OCI-LY7 (cell line): Measurements from ENCODE around the gene GTF2B. TPM values are rescaled to one million over a fixed set of nuclear protein-coding genes. Genes with fewer than 3 reads are reported as not detected.
"Not testable (repeated sequence)": the region's sequence is repeated elsewhere in the genome, so short reads cannot be mapped to it uniquely, and the experiment has no call there.

Experiments
- BruUV-seq: library from RNA; stranded (reverse); fragments of 400-500 nt; replicated peaks from 2 replicates; lab custom pipeline; 2021; lab: Mats Ljungman, UMichigan
- CTCF ChIA-PET: fragments of 300-600 bp; sonication (Branson Sonifier 250); formaldehyde crosslinking; loops from one replicate; lab custom pipeline; 2022; ENCODE audit warnings: antibody characterized with exemption; ENCODE audit not compliant: unreplicated experiment; lab: Charles Lee
- POLR2A ChIA-PET: fragments of 300-600 bp; sonication (Branson Sonifier 250); formaldehyde crosslinking; loops from one replicate; lab custom pipeline; 2022; ENCODE audit warnings: antibody characterized with exemption; lab: Charles Lee
- DNase-seq: peaks from one replicate; pipeline ENCODE4 v3.0.0-alpha.2; 2015; ENCODE audit warnings: low spot score
- H2AFZ ChIP-seq: fragments of 200-600 bp; sonication (generic), shearing (Covaris generic); 2 replicates; pipeline ENCODE4 v1.6.1; 2014; ENCODE audit warnings: mild to moderate bottlenecking, antibody characterized with exemption, low read length, moderate library complexity
- H3K27ac ChIP-seq: fragments of 200-600 bp; sonication (generic); 2 replicates; pipeline ENCODE4 v1.5.1; 2014; ENCODE audit warnings: mixed run types, low read depth, mild to moderate bottlenecking, moderate library complexity, low read length, inconsistent platforms; ENCODE audit not compliant: poor library complexity, severe bottlenecking
- H3K36me3 ChIP-seq: fragments of 200-600 bp; sonication (generic); 2 replicates; pipeline ENCODE4 v1.6.1; 2014; ENCODE audit warnings: mild to moderate bottlenecking, antibody characterized with exemption, low read length, moderate library complexity, mixed read lengths; ENCODE audit not compliant: insufficient read depth
- H3K4me1 ChIP-seq: fragments of 200-600 bp; sonication (generic); 2 replicates; pipeline ENCODE4 v1.5.1; 2014; ENCODE audit warnings: mild to moderate bottlenecking, low read length; ENCODE audit not compliant: insufficient read depth, poor library complexity, severe bottlenecking
- H3K4me2 ChIP-seq: fragments of 200-600 bp; sonication (generic); 2 replicates; pipeline ENCODE4 v1.6.1; 2014; ENCODE audit warnings: mild to moderate bottlenecking, low read length
- H3K4me3 ChIP-seq: fragments of 200-600 bp; sonication (generic); 2 replicates; pipeline ENCODE4 v1.5.1; 2014; ENCODE audit warnings: mild to moderate bottlenecking, low read depth, low read length; ENCODE audit not compliant: poor library complexity, severe bottlenecking
- H3K79me2 ChIP-seq: fragments of 200-600 bp; sonication (generic); 2 replicates; pipeline ENCODE4 v1.6.1; 2016; ENCODE audit warnings: low read depth, mild to moderate bottlenecking, low read length, moderate library complexity, mixed read lengths; ENCODE audit not compliant: insufficient read depth
- H3K9me2 ChIP-seq: fragments of 200-600 bp; sonication (generic); 2 replicates; pipeline ENCODE4 v1.6.1; 2016; ENCODE audit warnings: mild to moderate bottlenecking, low read length, mixed read lengths; ENCODE audit not compliant: insufficient read depth
- H3K9me3 ChIP-seq: fragments of 200-600 bp; sonication (generic); 2 replicates; pipeline ENCODE4 v1.6.1; 2014; ENCODE audit warnings: mild to moderate bottlenecking, mixed run types, low read length, mixed read lengths
- H4K20me1 ChIP-seq: fragments of 200-600 bp; sonication (generic); 2 replicates; pipeline ENCODE4 v1.6.1; 2014; ENCODE audit warnings: mild to moderate bottlenecking, antibody characterized with exemption, low read length, moderate library complexity, mixed read lengths; ENCODE audit not compliant: insufficient read depth
- CTCF ChIP-seq: fragments of 200-600 bp; sonication (generic); conservative IDR thresholded peaks from 2 replicates; pipeline ENCODE4 v1.5.1; 2014; ENCODE audit warnings: mild to moderate bottlenecking, antibody characterized with exemption, low read length, moderate library complexity, mixed read lengths
- EZH2phosphoT487 ChIP-seq: fragments of 200-600 bp; sonication (generic); IDR thresholded peaks from 2 replicates; pipeline ENCODE4 v1.6.1; 2018; ENCODE audit warnings: low read depth, borderline replicate concordance, mild to moderate bottlenecking, mixed run types, antibody characterized with exemption, low read length, moderate library complexity, mixed read lengths
- intact Hi-C: fragments of 100-400 bp; cut with micrococcal nuclease; formaldehyde crosslinking; loops from one replicate; pipeline ENCODE4 v1.10.0; 2022; ENCODE audit not compliant: unreplicated experiment
- total RNA-seq, 2 experiments: library from RNA; depleted of rRNA in 1 of 2; stranded (reverse); fragments of >200 nt in 1 of 2; shearing (Covaris generic) in 1 of 2; gene quantifications; 2 replicates each; pipeline ENCODE4 v1.2.3, GENCODE V29; 2014 to 2022

GTF2B gene
- total RNA-seq, 2 experiments from 2014 or later: 28.9 to 40.3 TPM

- no peaks in the 10 kb centered on the region for H3K79me2 ChIP-seq
- no peaks in the 10 kb centered on the region for H4K20me1 ChIP-seq
- POLR2A ChIA-PET: no interaction called here
- H2AFZ ChIP-seq: no peak overlapping the region
- H3K36me3 ChIP-seq: peaks cover 22% of the 10 kb centered on the region; the same call in 1 of the 2 replicates
- TF ChIP-seq EZH2phosphoT487: no peak
- no peak overlapping the region for H3K4me3 ChIP-seq
- no TSS peak for BruUV-seq
- DNase-seq: no peak
- CTCF ChIA-PET: no interaction called here
- no peak overlapping the region for H3K27ac ChIP-seq
- H3K4me1 ChIP-seq: no peaks in the 10 kb centered on the region
- H3K9me2 ChIP-seq: no peaks in the 10 kb centered on the region
- H3K9me3 ChIP-seq: no peaks in the 10 kb centered on the region
- intact Hi-C loops: no loop called here
- H3K4me2 ChIP-seq: no peak overlapping the region
Observed at GRCh38 chr1:88847643-88848042, 43.7 kb downstream of the GTF2B start.

GRCh38 chr1:88825721-88826120 is 65.6 kb downstream of the GTF2B start:
- Histone ChIP-seq H4K20me1 (no peaks in the 10 kb centered on the region), H3K79me2 (no peaks in the 10 kb centered on the region), H3K9me2 (no peaks in the 10 kb centered on the region), H3K4me2 (no peak overlapping the region), H3K36me3 (peaks cover 36% of the 10 kb centered on the region; the same call in 1 of the 2 replicates), H3K4me1 (no peaks in the 10 kb centered on the region), H2AFZ (no peak overlapping the region), H3K27ac (no peak overlapping the region), H3K4me3 (no peak overlapping the region), H3K9me3 (no peaks in the 10 kb centered on the region)
- no TSS peak for BruUV-seq
- intact Hi-C loops: no loop called here
- ChIA-PET CTCF (no interaction called here), POLR2A (no interaction called here)
- TF ChIP-seq CTCF (no peak), EZH2phosphoT487 (no peak)
- DNase-seq: no peak

- intact Hi-C loops, CTCF ChIA-PET, DNase-seq, POLR2A ChIA-PET, H3K9me3 ChIP-seq, H3K4me2 ChIP-seq, H3K4me1 ChIP-seq, H2AFZ ChIP-seq, H3K9me2 ChIP-seq, H3K4me3 ChIP-seq, H3K79me2 ChIP-seq, H3K27ac ChIP-seq, H4K20me1 ChIP-seq, BruUV-seq: not testable (repeated sequence)
- H3K36me3 ChIP-seq: peaks cover 33% of the 10 kb centered on the region
Observed at GRCh38 chr1:88819642-88820041, 71.7 kb downstream of the GTF2B start.

GRCh38 chr1:88813471-88813870 is 77.9 kb downstream of the GTF2B start:
- Histone ChIP-seq H3K4me2 (no peak overlapping the region), H3K79me2 (no peaks in the 10 kb centered on the region), H2AFZ (no peak overlapping the region), H3K36me3 (peaks cover 70% of the 10 kb centered on the region), H3K9me3 (no peaks in the 10 kb centered on the region), H3K4me1 (no peaks in the 10 kb centered on the region), H3K27ac (no peak overlapping the region), H3K4me3 (no peak overlapping the region), H3K9me2 (no peaks in the 10 kb centered on the region; the same call in 1 of the 2 replicates), H4K20me1 (no peaks in the 10 kb centered on the region)
- TF ChIP-seq EZH2phosphoT487 (no peak), CTCF (no peak)
- CTCF ChIA-PET: no interaction called here
- POLR2A ChIA-PET: no interaction called here
- BruUV-seq: no TSS peak
- DNase-seq: no peak
- intact Hi-C loops: no loop called here
